BE2C (cell line): ENCODE data around the gene ROBO1.

Experiments used
- DNase-seq: peaks from one replicate; pipeline ENCODE4 v3.0.0-alpha.2; 2020
- H3K27me3 ChIP-seq: fragments of 250-450 bp; sonication (Bioruptor Pico); 2 replicates; pipeline ENCODE4 v1.5.1; 2020; ENCODE audit warnings: mild to moderate bottlenecking
- H3K36me3 ChIP-seq: fragments of 250-450 bp; sonication (Bioruptor Pico); 2 replicates; pipeline ENCODE4 v1.5.1; 2020; ENCODE audit warnings: mild to moderate bottlenecking
- H3K4me1 ChIP-seq: fragments of 250-450 bp; sonication (Bioruptor Pico); 2 replicates; pipeline ENCODE4 v1.5.1; 2020
- H3K4me3 ChIP-seq: 2 replicates; pipeline ENCODE4 v1.5.1; 2011; ENCODE audit warnings: low read depth, low read length
- H3K9me3 ChIP-seq: fragments of 250-450 bp; sonication (Bioruptor Pico); 2 replicates; pipeline ENCODE4 v1.5.1; 2020
- TF ChIP-seq, protein P1 (sequence below): IDR thresholded peaks from 2 replicates; pipeline ENCODE4 v1.5.1; 2012; ENCODE audit warnings: mild to moderate bottlenecking, low read depth, low read length

Gene ROBO1

DNA sequence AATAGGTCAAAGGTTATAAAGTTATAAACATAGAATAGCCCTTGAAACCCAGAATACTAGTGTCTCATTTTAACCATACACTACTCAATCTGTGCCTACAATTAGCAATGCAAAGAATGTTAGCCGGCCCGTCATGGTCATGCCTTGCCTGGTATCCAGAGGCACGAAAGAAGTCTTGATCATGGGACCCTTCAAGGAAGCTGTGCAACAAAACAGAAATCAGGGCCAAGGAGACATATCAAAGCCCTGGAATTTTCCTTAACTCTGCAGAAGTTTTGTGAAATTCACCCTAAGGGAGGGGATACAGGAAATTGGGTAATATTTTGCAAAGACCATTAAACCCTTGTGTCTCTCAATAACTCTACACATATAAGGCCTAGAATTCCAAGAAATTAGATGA is 482.4 kb downstream of the ROBO1 start:
- TF ChIP-seq, protein P1, sequence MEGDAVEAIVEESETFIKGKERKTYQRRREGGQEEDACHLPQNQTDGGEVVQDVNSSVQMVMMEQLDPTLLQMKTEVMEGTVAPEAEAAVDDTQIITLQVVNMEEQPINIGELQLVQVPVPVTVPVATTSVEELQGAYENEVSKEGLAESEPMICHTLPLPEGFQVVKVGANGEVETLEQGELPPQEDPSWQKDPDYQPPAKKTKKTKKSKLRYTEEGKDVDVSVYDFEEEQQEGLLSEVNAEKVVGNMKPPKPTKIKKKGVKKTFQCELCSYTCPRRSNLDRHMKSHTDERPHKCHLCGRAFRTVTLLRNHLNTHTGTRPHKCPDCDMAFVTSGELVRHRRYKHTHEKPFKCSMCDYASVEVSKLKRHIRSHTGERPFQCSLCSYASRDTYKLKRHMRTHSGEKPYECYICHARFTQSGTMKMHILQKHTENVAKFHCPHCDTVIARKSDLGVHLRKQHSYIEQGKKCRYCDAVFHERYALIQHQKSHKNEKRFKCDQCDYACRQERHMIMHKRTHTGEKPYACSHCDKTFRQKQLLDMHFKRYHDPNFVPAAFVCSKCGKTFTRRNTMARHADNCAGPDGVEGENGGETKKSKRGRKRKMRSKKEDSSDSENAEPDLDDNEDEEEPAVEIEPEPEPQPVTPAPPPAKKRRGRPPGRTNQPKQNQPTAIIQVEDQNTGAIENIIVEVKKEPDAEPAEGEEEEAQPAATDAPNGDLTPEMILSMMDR: no peak

DNA sequence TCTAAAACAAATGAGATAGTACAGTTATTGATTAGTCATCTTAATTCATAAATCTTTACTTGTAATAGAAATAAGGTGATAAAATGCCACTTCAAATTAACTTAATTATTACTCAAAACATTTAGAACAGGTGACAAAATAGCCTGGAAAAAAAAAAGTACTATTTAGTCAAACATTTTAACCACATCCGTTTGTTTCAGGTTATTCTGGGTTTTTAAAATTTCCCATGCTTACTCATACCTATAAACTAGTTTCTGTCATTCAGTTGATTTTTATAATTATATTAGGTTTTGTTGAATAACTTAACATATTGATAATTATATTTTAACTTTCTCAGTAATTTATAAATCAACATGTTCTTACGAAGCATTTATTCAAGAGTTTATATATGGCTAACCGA is 483.0 kb downstream of the ROBO1 start:
- TF ChIP-seq, protein P1: no peak
- Histone ChIP-seq H3K36me3 (no peaks in the 10 kb centered on the region), H3K9me3 (no peaks in the 10 kb centered on the region), H3K27me3 (no peaks in the 10 kb centered on the region), H3K4me3 (no peak overlapping the region), H3K4me1 (no peaks in the 10 kb centered on the region)
- DNase-seq: no peak

More for the DNA sequence above, 482.4 kb downstream of the ROBO1 start:
- Histone ChIP-seq H3K4me3 (no peak overlapping the region), H3K9me3 (no peaks in the 10 kb centered on the region), H3K4me1 (no peaks in the 10 kb centered on the region), H3K27me3 (no peaks in the 10 kb centered on the region), H3K36me3 (no peaks in the 10 kb centered on the region)
- no peak for DNase-seq

DNA sequence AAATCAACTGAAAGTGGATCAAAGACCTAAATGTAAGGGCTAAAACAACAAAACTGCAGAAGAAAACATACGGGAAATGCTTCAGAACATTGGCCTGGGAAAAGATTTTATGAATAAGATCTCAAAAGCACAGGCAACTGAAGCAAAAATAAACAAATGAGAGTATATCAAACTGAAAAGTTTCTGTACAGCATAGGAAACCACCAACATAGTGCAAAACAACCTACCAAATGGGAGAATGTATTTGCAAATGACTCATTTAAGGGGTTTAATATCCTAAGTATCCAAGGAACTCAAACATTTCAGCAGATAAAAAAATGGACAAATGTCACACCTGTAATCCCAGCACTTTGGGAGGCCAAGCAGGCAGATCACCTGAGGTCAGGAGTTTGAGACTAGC is 489.1 kb downstream of the ROBO1 start:
- TF ChIP-seq, protein P1: no peak
- no peaks in the 10 kb centered on the region for H3K27me3 ChIP-seq
- H3K36me3 ChIP-seq: no peaks in the 10 kb centered on the region
- no peak for DNase-seq
- H3K9me3 ChIP-seq: no peaks in the 10 kb centered on the region
- no peaks in the 10 kb centered on the region for H3K4me1 ChIP-seq
- H3K4me3 ChIP-seq: no peak overlapping the region

DNA sequence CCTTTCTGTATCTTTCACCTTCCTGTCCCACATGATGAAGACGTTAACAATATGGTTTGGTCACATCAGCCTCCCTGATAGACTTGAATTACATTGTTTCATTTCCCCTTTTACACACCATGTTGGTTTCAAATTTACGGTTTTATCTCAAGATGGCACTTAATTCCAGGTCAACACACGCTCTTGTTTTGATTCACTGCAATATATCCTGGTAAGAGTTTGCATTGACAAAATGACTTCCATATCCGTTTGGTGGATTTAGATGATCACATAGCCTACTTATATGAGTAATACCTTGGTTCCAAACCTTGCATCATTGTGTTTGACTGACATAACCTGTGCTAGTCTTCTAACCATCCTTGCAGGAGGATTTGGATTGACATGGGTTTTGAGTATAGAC is 499.4 kb downstream of the ROBO1 start:
- Histone ChIP-seq H3K27me3 (no peaks in the 10 kb centered on the region), H3K36me3 (no peaks in the 10 kb centered on the region), H3K4me1 (no peaks in the 10 kb centered on the region), H3K4me3 (no peak overlapping the region), H3K9me3 (no peaks in the 10 kb centered on the region)
- no peak for DNase-seq
- TF ChIP-seq, protein P1: no peak

DNA sequence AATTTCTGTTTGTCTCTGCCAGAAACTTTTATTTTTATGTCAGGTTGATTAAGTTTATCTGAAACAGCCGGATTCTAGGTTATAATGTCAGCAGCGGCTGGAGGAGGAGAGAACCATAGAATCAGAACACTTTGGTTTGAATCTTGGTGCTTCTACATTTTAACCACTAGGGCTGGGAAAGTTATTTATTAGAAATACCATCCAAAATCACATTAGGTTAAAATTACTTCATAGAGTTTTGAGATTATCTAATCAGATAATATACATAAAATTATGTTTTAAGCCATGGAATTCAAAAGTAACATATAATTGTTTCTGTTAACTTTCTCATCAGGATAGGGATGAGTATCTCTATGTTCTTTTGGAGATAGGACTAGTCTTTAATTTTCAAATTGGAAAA is 502.9 kb downstream of the ROBO1 start:
- no peaks in the 10 kb centered on the region for H3K9me3 ChIP-seq
- no peak for DNase-seq
- H3K36me3 ChIP-seq: no peaks in the 10 kb centered on the region
- TF ChIP-seq, protein P1: peak; percentile 11; the same call in 1 of the 2 replicates
- H3K4me1 ChIP-seq: no peaks in the 10 kb centered on the region
- no peaks in the 10 kb centered on the region for H3K27me3 ChIP-seq
- H3K4me3 ChIP-seq: no peak overlapping the region

DNA sequence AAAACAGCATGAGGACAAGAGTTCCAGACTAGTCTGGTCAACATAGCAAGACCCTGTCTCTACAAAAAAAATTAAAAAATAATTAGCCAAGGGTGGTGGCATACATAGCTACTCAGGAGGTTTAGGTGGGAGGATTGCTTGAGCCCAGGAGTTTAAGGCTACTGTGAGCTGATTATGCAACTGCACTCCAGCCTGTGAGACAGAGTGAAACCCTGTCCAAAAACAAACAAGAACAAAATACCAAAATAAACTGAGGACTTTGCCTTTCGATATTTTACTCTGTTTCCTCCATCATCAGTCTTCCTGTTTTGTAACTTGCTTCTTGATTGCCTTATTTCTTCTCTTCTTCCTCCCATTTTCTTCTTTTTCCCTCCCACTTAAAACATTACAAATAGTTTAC is 504.4 kb downstream of the ROBO1 start:
- TF ChIP-seq, protein P1: no peak
- DNase-seq: no peak
- no peak overlapping the region for H3K4me3 ChIP-seq

More for the DNA sequence above, 504.4 kb downstream of the ROBO1 start:
- Histone ChIP-seq H3K27me3 (no peaks in the 10 kb centered on the region), H3K36me3 (no peaks in the 10 kb centered on the region), H3K9me3 (no peaks in the 10 kb centered on the region), H3K4me1 (no peaks in the 10 kb centered on the region)
